Progenitor cell of endocrine pancreas (in vitro differentiated cells): ENCODE measurements around the gene KCNT1. TPM values are rescaled to one million over a fixed set of nuclear protein-coding genes. Genes with fewer than 3 reads are reported as not detected.

Experiments used
- DNase-seq: peaks from one replicate; pipeline ENCODE4 v3.0.0; 2021; ENCODE audit warnings: low spot score; ENCODE audit not compliant: unreplicated experiment
- H3K27ac Mint-ChIP-seq: 2 replicates; pipeline ENCODE4 v1.8.0; 2021; ENCODE audit warnings: mild to moderate bottlenecking, moderate library complexity, mixed read lengths
- H3K27me3 Mint-ChIP-seq: 2 replicates; pipeline ENCODE4 v1.8.0; 2021; ENCODE audit warnings: mixed read lengths
- H3K36me3 Mint-ChIP-seq: 2 replicates; pipeline ENCODE4 v1.8.0; 2022; ENCODE audit warnings: mixed read lengths; ENCODE audit not compliant: insufficient read depth
- H3K4me1 Mint-ChIP-seq: 2 replicates; pipeline ENCODE4 v1.8.0; 2021; ENCODE audit warnings: low read depth, mixed read lengths
- H3K4me3 Mint-ChIP-seq: 2 replicates; pipeline ENCODE4 v1.8.0; 2021; ENCODE audit warnings: low read depth, mild to moderate bottlenecking, moderate library complexity, mixed read lengths
- H3K9me3 Mint-ChIP-seq: 2 replicates; pipeline ENCODE4 v1.8.0; 2021; ENCODE audit warnings: low read depth, mixed read lengths
- total RNA-seq: library from RNA; stranded (reverse); gene quantifications from 2 replicates; pipeline ENCODE4 v1.2.1, GENCODE V29; 2021
- TF ChIP-seq, protein P1 (sequence below): fragments of 200-600 bp; sonication (generic); IDR thresholded peaks from one replicate; pipeline ENCODE4 v1.5.0; 2021; ENCODE audit warnings: antibody characterized with exemption, mild to moderate bottlenecking; ENCODE audit not compliant: unreplicated experiment

The KCNT1 gene
- total RNA-seq, 1 donor from 2014 or later: not detected

DNA sequence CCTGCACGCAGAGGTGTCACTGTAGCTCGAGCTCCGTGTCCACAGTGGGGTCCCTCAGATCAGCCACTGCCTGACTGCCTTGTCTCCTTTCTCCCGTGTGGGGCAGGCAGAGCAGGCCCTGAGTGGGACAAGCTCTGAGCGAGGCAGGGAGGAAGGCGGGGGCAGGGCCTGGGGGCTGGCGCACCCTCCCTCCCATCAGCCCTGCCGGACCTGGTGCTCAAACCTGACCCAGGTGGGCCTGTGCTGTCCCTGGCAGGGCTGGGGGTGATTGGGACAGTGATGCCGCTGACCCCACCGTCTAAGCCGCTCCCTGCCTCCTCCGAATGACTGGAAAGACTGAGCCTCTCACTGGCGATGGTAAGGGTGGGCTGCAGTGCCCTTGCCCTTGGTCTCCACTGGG lies 60.9 kb downstream of the KCNT1 start:
- no peak for DNase-seq
- H3K27ac Mint-ChIP-seq: no peak overlapping the region
- TF ChIP-seq, protein P1, sequence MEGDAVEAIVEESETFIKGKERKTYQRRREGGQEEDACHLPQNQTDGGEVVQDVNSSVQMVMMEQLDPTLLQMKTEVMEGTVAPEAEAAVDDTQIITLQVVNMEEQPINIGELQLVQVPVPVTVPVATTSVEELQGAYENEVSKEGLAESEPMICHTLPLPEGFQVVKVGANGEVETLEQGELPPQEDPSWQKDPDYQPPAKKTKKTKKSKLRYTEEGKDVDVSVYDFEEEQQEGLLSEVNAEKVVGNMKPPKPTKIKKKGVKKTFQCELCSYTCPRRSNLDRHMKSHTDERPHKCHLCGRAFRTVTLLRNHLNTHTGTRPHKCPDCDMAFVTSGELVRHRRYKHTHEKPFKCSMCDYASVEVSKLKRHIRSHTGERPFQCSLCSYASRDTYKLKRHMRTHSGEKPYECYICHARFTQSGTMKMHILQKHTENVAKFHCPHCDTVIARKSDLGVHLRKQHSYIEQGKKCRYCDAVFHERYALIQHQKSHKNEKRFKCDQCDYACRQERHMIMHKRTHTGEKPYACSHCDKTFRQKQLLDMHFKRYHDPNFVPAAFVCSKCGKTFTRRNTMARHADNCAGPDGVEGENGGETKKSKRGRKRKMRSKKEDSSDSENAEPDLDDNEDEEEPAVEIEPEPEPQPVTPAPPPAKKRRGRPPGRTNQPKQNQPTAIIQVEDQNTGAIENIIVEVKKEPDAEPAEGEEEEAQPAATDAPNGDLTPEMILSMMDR: no peak
- no peaks in the 10 kb centered on the region for H3K36me3 Mint-ChIP-seq
- H3K9me3 Mint-ChIP-seq: peaks cover 4% of the 10 kb centered on the region
- H3K4me1 Mint-ChIP-seq: no peaks in the 10 kb centered on the region
- no peak overlapping the region for H3K4me3 Mint-ChIP-seq
- no peaks in the 10 kb centered on the region for H3K27me3 Mint-ChIP-seq

- no peaks in the 10 kb centered on the region for H3K27me3 Mint-ChIP-seq
- no peaks in the 10 kb centered on the region for H3K36me3 Mint-ChIP-seq
- no peak for DNase-seq
- no peak overlapping the region for H3K27ac Mint-ChIP-seq
- no peak overlapping the region for H3K4me3 Mint-ChIP-seq
- TF ChIP-seq, protein P1: no peak
- H3K4me1 Mint-ChIP-seq: no peaks in the 10 kb centered on the region
- peaks cover 4% of the 10 kb centered on the region for H3K9me3 Mint-ChIP-seq
These were observed 61.9 kb downstream of the KCNT1 start for GRCh38 chr9:135763716-135764446.

- Mint-ChIP-seq H3K27me3 (no peaks in the 10 kb centered on the region), H3K9me3 (peaks cover 4% of the 10 kb centered on the region), H3K4me3 (no peak overlapping the region), H3K4me1 (no peaks in the 10 kb centered on the region), H3K36me3 (no peaks in the 10 kb centered on the region), H3K27ac (no peak overlapping the region)
- DNase-seq: no peak
- TF ChIP-seq, protein P1: no peak
These were observed 62.7 kb downstream of the KCNT1 start for GRCh38 chr9:135764731-135765130.

DNA sequence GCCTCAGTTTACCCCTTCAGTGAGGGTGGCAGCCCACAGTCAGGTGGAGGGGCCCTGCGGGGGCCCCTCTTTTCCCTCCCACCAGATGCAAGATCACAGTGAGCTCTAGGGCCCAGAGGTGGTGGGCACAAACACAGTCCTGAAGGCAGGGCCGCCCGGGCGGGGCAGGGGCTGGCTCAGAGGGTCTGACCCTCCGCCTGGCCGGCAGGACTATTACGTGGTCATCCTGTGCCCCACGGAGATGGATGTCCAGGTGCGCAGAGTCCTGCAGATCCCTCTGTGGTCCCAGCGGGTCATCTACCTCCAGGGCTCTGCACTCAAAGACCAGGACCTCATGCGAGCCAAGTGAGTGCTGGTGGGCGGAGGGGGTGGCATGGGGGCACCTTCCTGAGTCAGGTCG lies 63.4 kb downstream of the KCNT1 start:
- Mint-ChIP-seq H3K9me3 (peaks cover 4% of the 10 kb centered on the region), H3K4me1 (no peaks in the 10 kb centered on the region), H3K36me3 (no peaks in the 10 kb centered on the region), H3K4me3 (no peak overlapping the region), H3K27me3 (no peaks in the 10 kb centered on the region), H3K27ac (no peak overlapping the region)
- no peak for DNase-seq
- TF ChIP-seq, protein P1: no peak

DNA sequence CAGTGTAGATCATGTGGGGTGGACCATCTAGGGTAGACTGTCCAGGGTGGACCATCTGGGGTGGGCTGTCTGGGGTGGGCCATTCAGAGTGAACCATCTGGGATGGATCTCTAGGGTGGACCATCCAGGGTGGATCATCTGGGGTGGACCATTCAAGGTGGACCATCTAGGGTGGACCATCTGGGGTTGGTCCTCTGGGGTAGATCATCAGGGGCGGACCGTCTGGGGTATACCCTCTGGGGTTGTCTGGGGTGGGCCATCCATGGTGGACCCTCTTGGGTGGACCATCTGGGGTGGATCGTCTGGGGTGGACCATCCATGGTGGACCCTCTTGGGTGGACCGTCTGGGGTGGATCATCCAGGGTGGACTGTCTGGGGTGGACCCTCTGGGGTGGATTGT lies 64.3 kb downstream of the KCNT1 start:
- H3K27ac Mint-ChIP-seq: no peak overlapping the region
- H3K4me3 Mint-ChIP-seq: no peak overlapping the region

More for the DNA sequence above, 64.3 kb downstream of the KCNT1 start:
- Mint-ChIP-seq H3K9me3 (peaks cover 4% of the 10 kb centered on the region), H3K27me3 (no peaks in the 10 kb centered on the region), H3K4me1 (no peaks in the 10 kb centered on the region), H3K36me3 (no peaks in the 10 kb centered on the region)
- TF ChIP-seq, protein P1: no peak
- no peak for DNase-seq
